ENCODE measurements around the gene FREY1. TPM values are rescaled to one million over a fixed set of nuclear protein-coding genes. Genes with fewer than 3 reads are reported as not detected.
A peak's percentile ranks its signal among the peaks of the same experiment; 100 is the strongest.
"Not testable (repeated sequence)": the region's sequence is repeated elsewhere in the genome, so short reads cannot be mapped to it uniquely, and the experiment has no call there.

Gene FREY1
- total RNA-seq, 1 experiment from 2014 or later, result 4.2 TPM

DNA sequence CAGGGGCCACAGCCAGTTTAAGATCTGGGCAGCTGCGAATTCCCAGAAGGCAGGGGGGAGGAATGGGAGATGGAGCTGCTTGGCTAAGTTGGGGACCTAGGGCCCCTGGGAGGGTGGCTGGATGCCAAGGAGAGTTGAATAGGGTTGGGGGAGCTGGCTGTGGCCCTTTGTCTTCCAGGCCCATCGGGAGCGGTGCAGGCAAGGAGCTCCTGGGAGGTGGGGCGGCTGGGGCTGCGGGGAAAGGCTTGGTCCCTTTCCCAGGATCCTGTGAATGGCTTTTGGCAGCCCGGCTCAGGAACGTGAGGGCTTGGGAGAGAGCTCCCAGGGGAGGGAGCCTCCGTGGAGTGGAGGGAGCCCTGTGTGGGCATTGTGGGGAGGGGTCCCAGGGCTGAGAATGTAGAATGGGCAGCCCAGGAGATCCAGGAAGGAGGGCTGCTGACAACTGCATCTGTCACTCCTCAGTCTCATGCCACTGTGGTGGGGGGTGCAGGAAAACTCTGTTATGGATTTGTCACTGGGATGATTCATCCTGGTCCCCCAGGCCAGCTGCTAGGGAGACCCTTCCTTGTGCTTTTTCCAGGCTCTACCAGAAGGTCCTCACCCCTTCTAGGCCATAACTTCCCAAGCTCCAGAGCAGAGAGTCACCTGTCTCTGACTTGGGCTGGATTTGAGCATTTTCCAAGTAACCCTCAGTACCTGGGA, 6.0 kb downstream of the FREY1 start:
- peaks cover 13% of the 10 kb centered on the region for H3K4me1 ChIP-seq (replicated peaks; ENCODE audit: insufficient read depth)
- H2AFZ ChIP-seq, result no peak overlapping the region
- H3K4me3 ChIP-seq, result peak overlapping the region; percentile 60; the same call in 1 of the 2 replicates
- TF ChIP-seq, protein P1, sequence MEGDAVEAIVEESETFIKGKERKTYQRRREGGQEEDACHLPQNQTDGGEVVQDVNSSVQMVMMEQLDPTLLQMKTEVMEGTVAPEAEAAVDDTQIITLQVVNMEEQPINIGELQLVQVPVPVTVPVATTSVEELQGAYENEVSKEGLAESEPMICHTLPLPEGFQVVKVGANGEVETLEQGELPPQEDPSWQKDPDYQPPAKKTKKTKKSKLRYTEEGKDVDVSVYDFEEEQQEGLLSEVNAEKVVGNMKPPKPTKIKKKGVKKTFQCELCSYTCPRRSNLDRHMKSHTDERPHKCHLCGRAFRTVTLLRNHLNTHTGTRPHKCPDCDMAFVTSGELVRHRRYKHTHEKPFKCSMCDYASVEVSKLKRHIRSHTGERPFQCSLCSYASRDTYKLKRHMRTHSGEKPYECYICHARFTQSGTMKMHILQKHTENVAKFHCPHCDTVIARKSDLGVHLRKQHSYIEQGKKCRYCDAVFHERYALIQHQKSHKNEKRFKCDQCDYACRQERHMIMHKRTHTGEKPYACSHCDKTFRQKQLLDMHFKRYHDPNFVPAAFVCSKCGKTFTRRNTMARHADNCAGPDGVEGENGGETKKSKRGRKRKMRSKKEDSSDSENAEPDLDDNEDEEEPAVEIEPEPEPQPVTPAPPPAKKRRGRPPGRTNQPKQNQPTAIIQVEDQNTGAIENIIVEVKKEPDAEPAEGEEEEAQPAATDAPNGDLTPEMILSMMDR (conservative IDR thresholded peaks at IDR 0.05), result no peak
- TF ChIP-seq EZH2 (IDR thresholded peaks at IDR 0.05; ENCODE audit: low read depth), result no peak
- H3K9me3 ChIP-seq (ENCODE audit: insufficient read depth, low read depth), result no peaks in the 10 kb centered on the region
- intact Hi-C loops (cut with micrococcal nuclease; ENCODE audit: unreplicated experiment), result no loop called here
- no peaks in the 10 kb centered on the region for H3K27me3 ChIP-seq (ENCODE audit: insufficient read depth, low read depth)
- H3K4me2 ChIP-seq, result peak overlapping the region; percentile 87
- ChIA-PET POLR2A (ENCODE audit: unreplicated experiment) (no interaction called here), CTCF (interaction anchor here (0.9 kb wide), 1 partner anchor 468 kb away, joined by 3 read pairs; no protein-coding TSS in a partner anchor)
- H3K36me3 ChIP-seq (ENCODE audit: low read depth), result no peaks in the 10 kb centered on the region
- H3K9me2 ChIP-seq (ENCODE audit: insufficient read depth), result no peaks in the 10 kb centered on the region
- no peaks in the 10 kb centered on the region for H3K79me2 ChIP-seq (ENCODE audit: low read depth)
- peaks cover 7% of the 10 kb centered on the region; the same call in 1 of the 2 replicates for H3F3A ChIP-seq (ENCODE audit: insufficient read depth, low read depth)
- DNase-seq, result no peak
- no TSS peak for BruUV-seq (replicated peaks)
- no peaks in the 10 kb centered on the region for H4K20me1 ChIP-seq (ENCODE audit: insufficient read depth)
- H3K27ac ChIP-seq, result no peak overlapping the region

DNA sequence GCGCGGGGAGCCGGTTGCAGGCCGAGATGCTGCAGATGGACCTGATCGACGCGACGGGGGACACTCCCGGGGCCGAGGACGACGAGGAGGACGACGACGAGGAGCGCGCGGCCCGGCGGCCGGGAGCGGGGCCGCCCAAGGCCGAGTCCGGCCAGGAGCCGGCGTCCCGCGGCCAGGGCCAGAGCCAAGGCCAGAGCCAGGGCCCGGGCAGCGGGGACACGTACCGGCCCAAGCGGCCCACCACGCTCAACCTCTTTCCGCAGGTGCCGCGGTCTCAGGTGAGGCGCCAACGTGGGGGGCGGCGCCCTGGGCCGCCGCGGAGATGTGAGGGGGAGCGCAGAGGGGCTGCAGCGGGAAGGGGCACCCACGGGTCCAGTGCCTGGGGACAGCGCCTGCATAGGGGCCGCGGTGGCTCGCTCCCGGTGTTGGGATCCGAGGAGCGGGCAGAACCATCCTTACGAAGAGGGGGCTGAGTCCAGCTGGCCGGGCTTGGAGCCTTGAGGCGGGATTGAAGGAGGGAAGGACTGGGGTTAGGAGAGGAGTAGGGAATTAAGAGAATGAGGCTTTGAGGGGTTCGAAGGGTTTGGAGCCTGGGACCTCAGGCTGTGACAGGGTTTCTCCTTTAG, 6.8 kb downstream of the FREY1 start:
- BruUV-seq (replicated peaks); H3K27ac ChIP-seq; DNase-seq; H3F3A ChIP-seq (ENCODE audit: insufficient read depth, low read depth); H3K36me3 ChIP-seq (ENCODE audit: low read depth); H3K79me2 ChIP-seq (ENCODE audit: low read depth); intact Hi-C loops (cut with micrococcal nuclease; ENCODE audit: unreplicated experiment); H3K9me3 ChIP-seq (ENCODE audit: insufficient read depth, low read depth); H4K20me1 ChIP-seq (ENCODE audit: insufficient read depth); H3K27me3 ChIP-seq (ENCODE audit: insufficient read depth, low read depth); POLR2A ChIA-PET (ENCODE audit: unreplicated experiment); H3K9me2 ChIP-seq (ENCODE audit: insufficient read depth): not testable (repeated sequence)
- CTCF ChIA-PET, result interaction anchor here (0.9 kb wide), 1 partner anchor 468 kb away, joined by 3 read pairs; no protein-coding TSS in a partner anchor
- Histone ChIP-seq H2AFZ (peak overlapping the region; percentile 81), H3K4me1 (replicated peaks; ENCODE audit: insufficient read depth) (peaks cover 13% of the 10 kb centered on the region), H3K4me3 (peak overlapping the region; percentile 60), H3K4me2 (peak overlapping the region; percentile 87)

GRCh38 chr11:45899448-45900174, 7.5 kb downstream of the FREY1 start:
- ChIA-PET CTCF (no interaction called here), POLR2A (ENCODE audit: unreplicated experiment) (no interaction called here)
- no TSS peak for BruUV-seq (replicated peaks)

More at GRCh38 chr11:45899448-45900174, 7.5 kb downstream of the FREY1 start:
- Histone ChIP-seq H4K20me1 (ENCODE audit: insufficient read depth) (no peaks in the 10 kb centered on the region), H3K4me3 (peak overlapping the region; percentile 60), H3K27me3 (ENCODE audit: insufficient read depth, low read depth) (no peaks in the 10 kb centered on the region), H3K27ac (no peak overlapping the region), H3K9me2 (ENCODE audit: insufficient read depth) (no peaks in the 10 kb centered on the region), H3K9me3 (ENCODE audit: insufficient read depth, low read depth) (no peaks in the 10 kb centered on the region), H3K79me2 (ENCODE audit: low read depth) (no peaks in the 10 kb centered on the region), H2AFZ (peak overlapping the region; percentile 81; the same call in 1 of the 2 replicates), H3K36me3 (ENCODE audit: low read depth) (no peaks in the 10 kb centered on the region), H3F3A (ENCODE audit: insufficient read depth, low read depth) (peaks cover 7% of the 10 kb centered on the region; the same call in 1 of the 2 replicates), H3K4me1 (replicated peaks; ENCODE audit: insufficient read depth) (peaks cover 13% of the 10 kb centered on the region), H3K4me2 (peak overlapping the region; percentile 87)
- no peak for TF ChIP-seq EZH2 (IDR thresholded peaks at IDR 0.05; ENCODE audit: low read depth)
- TF ChIP-seq, protein P1 (conservative IDR thresholded peaks at IDR 0.05), result no peak
- intact Hi-C loops (cut with micrococcal nuclease; ENCODE audit: unreplicated experiment), result loop anchor here (1.0 kb wide), 1 partner anchor 19 kb away; no protein-coding TSS in a partner anchor
- peak; percentile 76 to 91 for DNase-seq

Measured in PC-9 (cell line).